Kidney (tissue), 14 donors: ENCODE data around the gene INAFM2. TPM values are rescaled to one million over a fixed set of nuclear protein-coding genes. Genes with fewer than 3 reads are reported as not detected.
A peak's percentile ranks its signal among the peaks of the same experiment; 100 is the strongest.

Experiments used
- DNase-seq, 5 donors: peaks; one replicate each; pipeline ENCODE4 v3.0.0-alpha.2; 2013 to 2020
- FAIRE-seq: peaks from 2 replicates; lab custom pipeline; 2012; peaks lifted over from hg19 to GRCh38; lab: Jason Lieb, UNC
- H3K27ac ChIP-seq, 2 donors: one replicate each; pipeline ENCODE4 v1.7.0; 2013; ENCODE audit warnings: low read depth in 2 of 2, low read length in 2 of 2, inconsistent platforms in 1 of 2
- H3K27me3 ChIP-seq: one replicate; pipeline ENCODE4 v1.7.1; 2013; ENCODE audit warnings: low read length, inconsistent platforms; ENCODE audit not compliant: control insufficient read depth, insufficient read depth
- H3K36me3 ChIP-seq, 3 donors: one replicate each; pipeline versions ENCODE4 v1.7.0 to v1.7.1; 2013; ENCODE audit warnings: low read length in 3 of 3, control low read depth in 1 of 3, inconsistent platforms in 1 of 3; ENCODE audit not compliant: insufficient read depth in 3 of 3, control insufficient read depth in 2 of 3
- H3K4me1 ChIP-seq, 3 donors: one replicate each; pipeline versions ENCODE4 v1.7.0 to v1.7.1; 2013; ENCODE audit warnings: low read length in 3 of 3, inconsistent platforms in 1 of 3, low read depth in 1 of 3; ENCODE audit not compliant: control insufficient read depth in 2 of 3, insufficient read depth in 2 of 3
- H3K4me3 ChIP-seq, 3 donors: one replicate each; pipeline versions ENCODE4 v1.7.0 to v1.8.1; 2013; ENCODE audit warnings: low read length in 3 of 3, control low read depth in 1 of 3, inconsistent platforms in 1 of 3
- H3K9ac ChIP-seq, 3 donors: one replicate each; pipeline versions ENCODE4 v1.7.0 to v1.7.1; 2013; ENCODE audit warnings: low read length in 3 of 3, control low read depth in 1 of 3, inconsistent platforms in 1 of 3
- H3K9me3 ChIP-seq, 3 donors: one replicate each; pipeline versions ENCODE4 v1.7.0 to v1.7.1; 2013; ENCODE audit warnings: low read length in 3 of 3, control low read depth in 1 of 3, inconsistent platforms in 1 of 3; ENCODE audit not compliant: control insufficient read depth in 2 of 3, insufficient read depth in 1 of 3
- intact Hi-C: fragments of 100-400 bp; cut with DNase I; formaldehyde crosslinking; loops from one replicate; pipeline ENCODE4 v1.11.1; 2022
- polyA plus RNA-seq: library from polyadenylated mRNA; stranded (reverse); fragments of 350-450 nt; fragmentation: Illumina TruSeq; extraction: RNeasy Lipid Tissue Mini Kit (QIAGEN cat#74804); gene quantifications from one replicate; pipeline ENCODE4 v1.2.3, GENCODE V29; 2014; ENCODE audit warnings: low read depth, low replicate concordance; ENCODE audit not compliant: insufficient read depth
- total RNA-seq: library from RNA; stranded (reverse); fragmentation: NEBNext Ultra II Directional; extraction: Animal tissue kit (Norgen Biotek cat#: 25700); gene quantifications from one replicate; pipeline ENCODE4 v1.2.1, GENCODE V29; 2021
- TF ChIP-seq, protein P1 (sequence below): IDR thresholded peaks from 3 replicates; pipeline ENCODE4 v1.5.1; 2012; ENCODE audit warnings: mild to moderate bottlenecking, moderate library complexity, borderline replicate concordance; ENCODE audit not compliant: insufficient read depth; ENCODE audit errors: extremely low read depth
- donor health status: control.
- donor health status: control.
- donor health status: control.
- donor health status: control.
- donor health status: control.
- donor health status: DM: yes; HTN: yes; CAD: no.
- donor health status: Normal renal cell carcinoma (clear cell type).

INAFM2 gene
- total and polyA plus RNA-seq, 2 donors from 2014 or later = 14.7 to 21.6 TPM

DNA sequence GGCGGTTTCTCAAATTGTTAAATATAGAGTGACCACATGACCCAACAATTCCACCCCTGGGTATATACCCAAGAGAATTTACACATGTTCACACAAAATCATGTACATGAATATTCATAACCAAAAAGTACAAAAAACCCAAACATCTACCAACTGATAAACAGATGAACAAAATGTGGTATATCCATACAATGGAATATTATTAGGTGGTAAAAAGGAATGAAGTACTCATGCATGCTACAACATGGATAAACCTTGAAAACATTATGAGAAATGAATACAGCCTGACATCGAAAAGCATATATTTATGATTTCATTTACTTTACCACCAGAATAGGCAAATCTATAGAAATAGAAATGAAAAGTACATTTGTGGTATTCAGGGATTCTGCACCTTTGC is 23.1 kb upstream of the INAFM2 start:
- no peaks in the 10 kb centered on the region for H3K36me3 ChIP-seq
- no peaks in the 10 kb centered on the region for H3K27me3 ChIP-seq
- intact Hi-C loops = no loop called here
- FAIRE-seq (no peak), DNase-seq (no peak)
- H3K9ac ChIP-seq = no peak overlapping the region
- TF ChIP-seq, protein P1, sequence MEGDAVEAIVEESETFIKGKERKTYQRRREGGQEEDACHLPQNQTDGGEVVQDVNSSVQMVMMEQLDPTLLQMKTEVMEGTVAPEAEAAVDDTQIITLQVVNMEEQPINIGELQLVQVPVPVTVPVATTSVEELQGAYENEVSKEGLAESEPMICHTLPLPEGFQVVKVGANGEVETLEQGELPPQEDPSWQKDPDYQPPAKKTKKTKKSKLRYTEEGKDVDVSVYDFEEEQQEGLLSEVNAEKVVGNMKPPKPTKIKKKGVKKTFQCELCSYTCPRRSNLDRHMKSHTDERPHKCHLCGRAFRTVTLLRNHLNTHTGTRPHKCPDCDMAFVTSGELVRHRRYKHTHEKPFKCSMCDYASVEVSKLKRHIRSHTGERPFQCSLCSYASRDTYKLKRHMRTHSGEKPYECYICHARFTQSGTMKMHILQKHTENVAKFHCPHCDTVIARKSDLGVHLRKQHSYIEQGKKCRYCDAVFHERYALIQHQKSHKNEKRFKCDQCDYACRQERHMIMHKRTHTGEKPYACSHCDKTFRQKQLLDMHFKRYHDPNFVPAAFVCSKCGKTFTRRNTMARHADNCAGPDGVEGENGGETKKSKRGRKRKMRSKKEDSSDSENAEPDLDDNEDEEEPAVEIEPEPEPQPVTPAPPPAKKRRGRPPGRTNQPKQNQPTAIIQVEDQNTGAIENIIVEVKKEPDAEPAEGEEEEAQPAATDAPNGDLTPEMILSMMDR = no peak
- H3K9me3 ChIP-seq = peaks cover 0 to 6% (median 2%) of the 10 kb centered on the region in 3 donors
- no peak overlapping the region for H3K27ac ChIP-seq
- H3K4me1 ChIP-seq = no peaks in the 10 kb centered on the region
- H3K4me3 ChIP-seq = no peak overlapping the region

DNA sequence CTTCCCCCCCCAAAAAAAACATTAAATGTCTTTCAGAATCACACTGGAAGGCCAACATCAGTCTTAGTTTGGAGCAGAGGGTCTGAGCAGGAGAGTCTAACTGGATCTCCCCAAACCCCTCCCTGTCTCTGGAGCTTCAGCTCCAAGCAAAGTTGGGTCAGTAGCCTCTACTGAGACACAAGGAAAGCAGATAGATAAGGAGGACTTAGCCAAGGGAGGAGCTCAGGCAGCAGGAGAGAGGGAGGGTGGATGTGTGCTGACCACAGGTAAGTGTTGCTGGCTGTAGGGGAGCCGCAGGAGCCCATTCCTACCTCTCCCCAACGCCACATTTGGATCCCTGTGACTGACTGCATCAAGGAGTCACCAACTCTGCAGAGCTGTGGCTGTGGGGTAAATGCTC is 22.7 kb upstream of the INAFM2 start:
- no peak overlapping the region for H3K27ac ChIP-seq
- TF ChIP-seq, protein P1 = no peak
- no peaks in the 10 kb centered on the region for H3K4me1 ChIP-seq
- H3K9me3 ChIP-seq = peaks cover 0 to 6% (median 2%) of the 10 kb centered on the region in 3 donors
- no peak for FAIRE-seq
- no peak overlapping the region for H3K4me3 ChIP-seq
- no peaks in the 10 kb centered on the region for H3K36me3 ChIP-seq
- no peaks in the 10 kb centered on the region for H3K27me3 ChIP-seq
- intact Hi-C loops = no loop called here
- no peak for DNase-seq
- no peak overlapping the region for H3K9ac ChIP-seq

DNA sequence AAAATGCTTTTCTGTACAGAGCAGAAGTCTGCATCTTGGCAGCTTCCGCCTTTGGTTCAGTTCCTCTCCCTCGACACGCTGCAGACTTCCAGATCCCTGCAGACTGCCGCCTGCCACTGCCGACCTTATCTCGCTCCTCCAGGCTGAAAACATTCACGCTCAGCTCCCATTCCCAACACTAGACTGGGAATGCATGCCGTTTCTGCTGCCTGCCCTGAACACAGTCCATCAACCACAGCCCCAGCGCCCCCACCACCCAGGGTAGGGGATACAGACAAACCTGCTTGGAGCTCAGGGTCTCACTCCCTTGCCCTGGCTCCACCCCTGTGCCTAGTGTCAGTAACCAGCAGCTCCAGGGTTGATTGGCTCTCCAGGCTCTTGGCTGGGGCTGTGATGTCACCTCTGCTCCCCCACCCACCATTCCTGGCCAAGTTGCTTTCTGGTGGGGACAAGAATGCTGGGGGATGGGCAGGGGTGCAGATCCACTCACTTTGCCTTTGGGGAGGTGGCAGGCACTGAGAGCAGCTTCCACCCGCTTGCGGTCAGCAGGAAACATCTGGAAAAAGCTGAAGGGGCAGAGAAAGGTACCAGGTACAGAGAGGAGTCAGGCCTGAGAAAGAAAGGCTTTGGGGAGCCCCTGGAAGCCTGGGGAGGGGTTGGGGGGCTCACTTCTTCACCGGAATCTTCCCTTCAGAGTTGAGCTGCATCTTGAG is 21.9 kb upstream of the INAFM2 start:
- intact Hi-C loops = no loop called here
- no peak overlapping the region for H3K27ac ChIP-seq
- FAIRE-seq (no peak), DNase-seq (peak; percentile 52 to 71 (median 53))
- TF ChIP-seq, protein P1 = no peak
- peaks cover 0 to 6% (median 2%) of the 10 kb centered on the region in 3 donors for H3K9me3 ChIP-seq
- H3K36me3 ChIP-seq = no peaks in the 10 kb centered on the region
- H3K4me1 ChIP-seq = no peaks in the 10 kb centered on the region
- H3K4me3 ChIP-seq = no peak overlapping the region
- no peaks in the 10 kb centered on the region for H3K27me3 ChIP-seq
- H3K9ac ChIP-seq = no peak overlapping the region
